Measurements from ENCODE around the gene RPS10. TPM values are rescaled to one million over a fixed set of nuclear protein-coding genes. Genes with fewer than 3 reads are reported as not detected.
"Not testable (repeated sequence)": the region's sequence is repeated elsewhere in the genome, so short reads cannot be mapped to it uniquely, and the experiment has no call there.

RPS10 gene
- total RNA-seq, 2 experiments from 2014 or later = 1,714 to 2,938 TPM

GRCh38 chr6:34378470-34378869, 47.4 kb downstream of the RPS10 start:
- CTCF ChIA-PET (ENCODE audit: unreplicated experiment) = no interaction called here
- H4K20me1 ChIP-seq (ENCODE audit: insufficient read depth, low read length) = peaks cover 20% of the 10 kb centered on the region
- intact Hi-C loops (cut with micrococcal nuclease; ENCODE audit: unreplicated experiment) = no loop called here

GRCh38 chr6:34377984-34378383, 47.9 kb downstream of the RPS10 start:
- no peak overlapping the region for H2AFZ ChIP-seq (ENCODE audit: low read length)
- no peak overlapping the region for H3K4me3 ChIP-seq (ENCODE audit: low read depth, low read length, poor library complexity, severe bottlenecking)
- intact Hi-C loops (cut with micrococcal nuclease; ENCODE audit: unreplicated experiment) = no loop called here
- no peak overlapping the region for H3K4me2 ChIP-seq (ENCODE audit: low read length)
- H3K4me1 ChIP-seq (ENCODE audit: insufficient read depth, low read length, poor library complexity, severe bottlenecking) = peaks cover 7% of the 10 kb centered on the region
- POLR2A ChIA-PET = interaction anchor here (0.7 to 1.0 kb wide), 2 partner anchors 15 to 98 kb away, joined by 3 read pairs; no protein-coding TSS in a partner anchor
- H3K79me2 ChIP-seq (ENCODE audit: insufficient read depth, low read depth, low read length) = peaks cover 99% of the 10 kb centered on the region
- H3K9me2 ChIP-seq (ENCODE audit: insufficient read depth, low read length) = no peaks in the 10 kb centered on the region
- no peak overlapping the region for H3K27ac ChIP-seq (ENCODE audit: low read depth, low read length, poor library complexity, severe bottlenecking)
- no peak for DNase-seq (ENCODE audit: low spot score)
- H3K36me3 ChIP-seq (ENCODE audit: insufficient read depth, low read length) = peaks cover 45% of the 10 kb centered on the region
- H4K20me1 ChIP-seq (ENCODE audit: insufficient read depth, low read length) = peaks cover 18% of the 10 kb centered on the region
- 0 out of 2 replicates have a peak, but pooled peaks cover 4% of the 10 kb centered on the region for H3K9me3 ChIP-seq (ENCODE audit: low read length)
- TF ChIP-seq, protein P1, sequence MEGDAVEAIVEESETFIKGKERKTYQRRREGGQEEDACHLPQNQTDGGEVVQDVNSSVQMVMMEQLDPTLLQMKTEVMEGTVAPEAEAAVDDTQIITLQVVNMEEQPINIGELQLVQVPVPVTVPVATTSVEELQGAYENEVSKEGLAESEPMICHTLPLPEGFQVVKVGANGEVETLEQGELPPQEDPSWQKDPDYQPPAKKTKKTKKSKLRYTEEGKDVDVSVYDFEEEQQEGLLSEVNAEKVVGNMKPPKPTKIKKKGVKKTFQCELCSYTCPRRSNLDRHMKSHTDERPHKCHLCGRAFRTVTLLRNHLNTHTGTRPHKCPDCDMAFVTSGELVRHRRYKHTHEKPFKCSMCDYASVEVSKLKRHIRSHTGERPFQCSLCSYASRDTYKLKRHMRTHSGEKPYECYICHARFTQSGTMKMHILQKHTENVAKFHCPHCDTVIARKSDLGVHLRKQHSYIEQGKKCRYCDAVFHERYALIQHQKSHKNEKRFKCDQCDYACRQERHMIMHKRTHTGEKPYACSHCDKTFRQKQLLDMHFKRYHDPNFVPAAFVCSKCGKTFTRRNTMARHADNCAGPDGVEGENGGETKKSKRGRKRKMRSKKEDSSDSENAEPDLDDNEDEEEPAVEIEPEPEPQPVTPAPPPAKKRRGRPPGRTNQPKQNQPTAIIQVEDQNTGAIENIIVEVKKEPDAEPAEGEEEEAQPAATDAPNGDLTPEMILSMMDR (conservative IDR thresholded peaks at IDR 0.05; ENCODE audit: low read length) = no peak
- no peak for TF ChIP-seq EZH2phosphoT487 (IDR thresholded peaks at IDR 0.05; ENCODE audit: borderline replicate concordance, low read depth, low read length)
- CTCF ChIA-PET (ENCODE audit: unreplicated experiment) = no interaction called here
- no TSS peak for BruUV-seq (replicated peaks)

More at GRCh38 chr6:34378470-34378869, 47.4 kb downstream of the RPS10 start:
- H3K27ac ChIP-seq (ENCODE audit: low read depth, low read length, poor library complexity, severe bottlenecking) = no peak overlapping the region
- peaks cover 49% of the 10 kb centered on the region for H3K36me3 ChIP-seq (ENCODE audit: insufficient read depth, low read length)
- no peak for DNase-seq (ENCODE audit: low spot score)
- POLR2A ChIA-PET = interaction anchor here (0.7 to 1.4 kb wide), 3 partner anchors 10 to 98 kb away, joined by 3 to 4 read pairs (median 3); no protein-coding TSS in a partner anchor
- 0 out of 2 replicates have a peak, but pooled peaks cover 4% of the 10 kb centered on the region for H3K9me3 ChIP-seq (ENCODE audit: low read length)
- H2AFZ ChIP-seq (ENCODE audit: low read length) = no peak overlapping the region
- BruUV-seq (replicated peaks) = no TSS peak
- no peak overlapping the region for H3K4me3 ChIP-seq (ENCODE audit: low read depth, low read length, poor library complexity, severe bottlenecking)
- H3K4me1 ChIP-seq (ENCODE audit: insufficient read depth, low read length, poor library complexity, severe bottlenecking) = peaks cover 12% of the 10 kb centered on the region
- H3K4me2 ChIP-seq (ENCODE audit: low read length) = no peak overlapping the region
- H3K9me2 ChIP-seq (ENCODE audit: insufficient read depth, low read length) = no peaks in the 10 kb centered on the region
- TF ChIP-seq, protein P1 (conservative IDR thresholded peaks at IDR 0.05; ENCODE audit: low read length) = no peak
- no peak for TF ChIP-seq EZH2phosphoT487 (IDR thresholded peaks at IDR 0.05; ENCODE audit: borderline replicate concordance, low read depth, low read length)
- H3K79me2 ChIP-seq (ENCODE audit: insufficient read depth, low read depth, low read length) = peaks cover 99% of the 10 kb centered on the region

DNA sequence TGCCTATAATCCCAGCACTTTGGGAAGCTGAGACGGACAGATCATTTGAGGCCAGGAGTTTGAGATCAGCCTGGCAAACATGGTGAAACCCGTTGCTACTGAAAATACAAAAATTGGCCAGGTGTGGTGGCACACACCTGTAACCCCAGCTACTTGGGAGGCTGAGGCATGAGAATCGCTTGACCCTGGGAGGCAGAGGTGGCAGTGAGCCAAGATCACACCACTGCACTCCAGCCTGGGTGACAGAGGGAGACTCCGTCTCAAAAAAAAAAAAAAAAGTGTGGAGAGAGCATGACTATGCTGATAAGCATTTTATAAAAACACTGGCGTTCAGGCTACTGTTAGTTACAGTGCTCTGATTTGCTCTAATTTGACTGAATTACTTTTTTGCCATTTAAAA, 48.3 kb downstream of the RPS10 start:
- H3K4me3 ChIP-seq (ENCODE audit: low read depth, low read length, poor library complexity, severe bottlenecking); CTCF ChIA-PET (ENCODE audit: unreplicated experiment); BruUV-seq (replicated peaks); H3K4me1 ChIP-seq (ENCODE audit: insufficient read depth, low read length, poor library complexity, severe bottlenecking); H3K9me2 ChIP-seq (ENCODE audit: insufficient read depth, low read length); DNase-seq (ENCODE audit: low spot score); intact Hi-C loops (cut with micrococcal nuclease; ENCODE audit: unreplicated experiment); POLR2A ChIA-PET; H3K4me2 ChIP-seq (ENCODE audit: low read length); H2AFZ ChIP-seq (ENCODE audit: low read length); H3K27ac ChIP-seq (ENCODE audit: low read depth, low read length, poor library complexity, severe bottlenecking); H3K9me3 ChIP-seq (ENCODE audit: low read length): not testable (repeated sequence)
- Histone ChIP-seq H3K79me2 (ENCODE audit: insufficient read depth, low read depth, low read length) (peaks cover 99% of the 10 kb centered on the region), H3K36me3 (ENCODE audit: insufficient read depth, low read length) (peaks cover 42% of the 10 kb centered on the region), H4K20me1 (ENCODE audit: insufficient read depth, low read length) (peaks cover 18% of the 10 kb centered on the region)

All from OCI-LY7 (cell line).